Stimulated activated CD4-positive, alpha-beta T cell treated with anti-CD3 and anti-CD28 coated beads, Interleukin-15, amount 100 ng/mL, for 1 hour (primary cell): ENCODE data around the gene CEP43.

Source experiments
- DNase-seq, 2 donors: peaks; one replicate each; pipeline ENCODE4 v3.0.0-alpha.2; 2020; ENCODE audit warnings: low read depth in 1 of 2, low spot score in 1 of 2

The CEP43 gene

DNA sequence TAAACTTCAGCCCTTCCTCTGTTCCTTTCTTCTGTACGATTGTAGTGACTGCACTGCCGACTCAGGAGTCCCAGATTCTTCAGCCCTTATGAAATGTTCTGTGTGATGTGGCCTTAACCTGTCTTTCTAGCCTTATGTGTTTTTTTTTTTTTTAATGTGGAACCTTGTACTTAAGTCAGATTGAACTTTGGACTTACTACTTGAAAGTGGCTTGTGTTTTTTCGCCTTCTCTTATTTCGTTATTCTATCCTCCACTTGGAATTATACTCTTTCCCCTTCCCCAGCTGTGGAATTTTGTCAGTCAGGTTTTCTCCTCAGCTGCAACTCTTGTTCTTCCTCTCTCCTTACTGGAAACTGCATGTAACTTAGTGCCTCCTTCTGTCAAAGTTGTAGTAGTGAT, 8.8 kb downstream of the CEP43 start:
- no peak for DNase-seq

GRCh38 chr6:167013067-167013466, 13.9 kb downstream of the CEP43 start:
- DNase-seq = no peak

DNA sequence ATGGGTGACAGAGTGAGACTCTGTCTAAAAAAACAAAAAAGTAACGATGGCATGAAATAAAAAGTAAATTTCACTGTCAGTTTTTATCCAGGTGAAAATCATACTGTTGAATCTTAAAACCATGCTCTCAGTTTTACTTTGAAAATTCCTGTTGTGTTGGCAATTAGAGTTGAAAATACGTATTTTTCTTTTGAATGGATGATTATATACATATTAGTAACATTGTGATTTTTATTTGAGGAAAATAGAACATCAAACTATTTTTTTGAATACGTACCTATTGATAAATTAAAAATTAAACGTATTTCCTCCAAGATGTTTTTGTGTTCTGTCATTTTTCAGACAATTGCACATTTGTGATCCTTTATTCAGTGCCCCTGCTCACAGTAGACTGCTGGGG, 14.7 kb downstream of the CEP43 start:
- no peak for DNase-seq

- DNase-seq = no peak
Measured at GRCh38 chr6:167015302-167015701, 16.1 kb downstream of the CEP43 start.

DNA sequence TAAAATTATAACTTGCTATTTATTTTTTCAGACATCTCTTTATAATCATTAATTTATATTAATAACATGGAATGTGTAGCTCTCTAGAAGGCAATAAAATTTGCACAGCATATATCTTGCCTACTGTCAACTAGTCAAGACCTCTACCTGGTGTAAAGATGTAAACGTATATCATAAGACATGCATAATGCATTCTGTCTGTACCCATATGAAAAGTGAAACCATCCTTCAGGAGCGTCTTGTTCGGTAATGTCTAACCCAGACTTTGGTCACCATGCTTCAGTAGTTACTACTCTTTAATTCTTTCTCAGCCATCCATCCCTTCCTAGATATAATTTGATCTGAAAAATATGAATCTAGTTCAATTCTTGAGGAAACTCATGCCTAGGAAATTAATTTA, 21.0 kb downstream of the CEP43 start:
- no peak for DNase-seq

DNA sequence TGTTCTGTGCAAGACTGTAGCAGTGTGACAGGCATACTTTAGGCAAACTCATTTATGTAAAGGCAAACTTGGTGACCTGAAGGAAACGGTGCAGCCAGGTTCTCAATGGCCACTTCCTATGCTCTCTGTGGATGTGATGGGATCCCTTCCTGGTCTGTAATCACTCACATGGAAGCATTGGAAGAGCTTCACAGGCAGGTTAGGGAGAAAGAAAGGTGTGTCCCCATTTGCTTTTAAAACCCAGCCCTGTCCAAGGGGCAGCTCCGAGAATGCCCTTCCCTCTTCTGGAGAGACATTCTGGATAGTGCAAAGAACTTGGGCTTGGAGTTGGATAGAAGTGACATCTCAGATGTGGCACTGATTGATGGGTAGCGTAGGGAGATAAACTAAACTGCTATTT, 28.1 kb downstream of the CEP43 start:
- DNase-seq = no peak

- DNase-seq = no peak
Measured at GRCh38 chr6:167027772-167028171, 28.6 kb downstream of the CEP43 start.

GRCh38 chr6:167030222-167031072, 31.2 kb downstream of the CEP43 start:
- DNase-seq = no peak

- DNase-seq = no peak
Measured at GRCh38 chr6:167031082-167031709, 32.0 kb downstream of the CEP43 start.

DNA sequence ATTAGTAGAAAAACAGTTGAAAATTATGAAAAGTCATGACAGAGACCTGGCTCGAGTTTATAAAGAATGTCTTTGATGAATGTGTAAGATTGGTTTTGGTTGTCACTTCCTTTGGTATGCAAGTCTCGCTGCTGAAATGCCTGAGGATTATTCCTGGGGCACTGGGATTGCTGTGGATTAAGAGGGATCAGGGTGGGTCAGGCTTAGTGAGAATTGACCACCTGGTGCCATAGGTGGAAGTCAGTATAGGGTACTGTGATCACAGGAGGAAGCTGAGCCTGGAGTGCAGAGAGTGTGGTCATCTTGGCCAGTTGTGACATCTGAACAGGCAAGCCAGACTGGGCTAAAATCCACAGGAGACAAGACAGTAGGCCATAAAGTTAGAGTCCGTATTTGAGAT, 34.9 kb downstream of the CEP43 start:
- DNase-seq = no peak

- no peak for DNase-seq
Measured at GRCh38 chr6:167037762-167038161, 38.6 kb downstream of the CEP43 start.

DNA sequence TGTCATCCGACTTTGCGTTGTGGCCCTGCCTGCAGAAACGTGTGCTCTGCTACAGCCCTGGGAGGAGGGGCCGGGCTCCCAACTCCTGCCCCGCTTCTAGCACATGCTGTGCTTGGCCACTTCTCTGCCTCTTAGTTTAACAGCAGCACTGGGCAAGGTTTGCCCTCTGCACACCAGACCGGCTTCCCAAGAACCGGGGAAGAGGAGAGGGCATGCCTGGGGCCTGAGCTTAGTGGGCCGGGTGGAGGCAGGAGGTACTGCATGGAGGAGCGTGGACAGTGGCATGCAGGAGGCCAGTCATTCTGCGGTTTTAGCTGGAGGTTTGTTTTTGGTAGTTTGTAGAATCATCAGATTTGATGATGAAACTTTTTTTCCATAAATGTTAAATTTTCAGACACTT, 45.5 kb downstream of the CEP43 start:
- DNase-seq = no peak

DNA sequence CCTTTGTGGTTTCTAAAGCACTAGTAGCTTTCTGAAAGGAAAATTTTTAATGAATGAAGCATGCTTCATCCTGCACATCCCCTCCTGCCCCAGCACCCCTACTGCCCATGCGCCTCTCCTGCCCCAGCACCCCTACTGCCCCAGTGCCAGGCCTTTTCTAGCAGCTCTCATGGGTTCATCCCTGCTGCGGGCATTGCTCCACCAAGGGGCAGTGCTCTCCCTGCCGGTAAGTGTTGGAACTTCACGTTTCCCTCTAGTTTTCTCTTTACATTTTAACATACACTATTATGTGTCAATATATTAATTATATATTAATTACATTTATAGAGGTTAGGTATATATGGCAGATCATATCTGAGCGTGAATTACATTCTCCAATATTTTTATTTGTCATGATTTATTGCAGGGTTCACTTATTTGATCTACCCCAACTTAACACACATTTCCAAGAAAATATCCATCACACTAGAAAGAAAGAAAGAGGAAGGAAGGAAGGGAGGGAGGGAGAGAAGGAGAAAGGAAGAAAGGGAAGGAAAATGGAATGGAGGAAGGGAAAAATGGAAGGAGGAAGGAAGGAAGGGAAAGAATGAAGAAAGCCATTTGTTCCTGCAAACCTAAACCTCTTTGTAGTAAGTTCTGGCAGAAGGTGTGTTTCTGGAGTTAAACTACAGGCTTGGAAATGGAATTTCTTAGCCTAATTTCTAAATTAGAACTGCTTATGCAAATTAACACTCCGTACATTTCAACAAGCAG, 46.8 kb downstream of the CEP43 start:
- no peak for DNase-seq

GRCh38 chr6:167046861-167047495, 47.8 kb downstream of the CEP43 start:
- no peak for DNase-seq

- DNase-seq = peak in 1 of 2 donors; percentile 11
Measured at GRCh38 chr6:167047554-167047953, 48.4 kb downstream of the CEP43 start.
